ENCODE data around the gene NAV2. TPM values are rescaled to one million over a fixed set of nuclear protein-coding genes. Genes with fewer than 3 reads are reported as not detected.

NAV2 gene
- total RNA-seq, 1 experiment from 2014 or later, result 46.3 TPM

GRCh38 chr11:19794161-19794560 lies 81.5 kb downstream of the NAV2 start:
- H3K36me3 Mint-ChIP-seq (ENCODE audit: insufficient read depth in 1 of 3, low read depth in 3 of 3), result peaks cover 3 to 24% (median 16%) of the 10 kb centered on the region in 3 experiments
- Histone ChIP-seq H3K9ac (ENCODE audit: extremely low read depth, insufficient read length, low read length) (no peak overlapping the region), H2BK5ac (ENCODE audit: insufficient read length, low read length) (no peak overlapping the region), H4K91ac (ENCODE audit: insufficient read length, low read depth, low read length) (no peak overlapping the region), H3K14ac (ENCODE audit: insufficient read depth, low read length) (no peak overlapping the region), H3T11ph (ENCODE audit: low read length) (no peak overlapping the region), H2BK120ac (ENCODE audit: low read depth, low read length, poor library complexity, severe bottlenecking) (no peak overlapping the region), H3K9me3 (ENCODE audit: control insufficient read depth, low read depth, low read length) (no peaks in the 10 kb centered on the region), H3K27ac (ENCODE audit: insufficient read length, low read depth, low read length) (no peak overlapping the region), H3K18ac (ENCODE audit: insufficient read length, low read depth, low read length) (no peak overlapping the region), H2BK15ac (ENCODE audit: low read depth, low read length) (no peak overlapping the region), H4K20me1 (ENCODE audit: control insufficient read depth, insufficient read depth, insufficient read length) (no peaks in the 10 kb centered on the region), H2BK12ac (ENCODE audit: insufficient read length, low read depth, low read length) (no peak overlapping the region), H3K4ac (ENCODE audit: low read depth, low read length) (no peak overlapping the region), H3K23me2 (ENCODE audit: insufficient read length, low read depth, low read length, poor library complexity, severe bottlenecking) (no peaks in the 10 kb centered on the region), H2AK5ac (ENCODE audit: insufficient read length, low read length) (no peak overlapping the region), H3K79me2 (ENCODE audit: insufficient read depth, low read length) (peaks cover 4% of the 10 kb centered on the region; the same call in 1 of the 2 replicates), H2BK20ac (ENCODE audit: low read depth, low read length, poor library complexity, severe bottlenecking) (no peak overlapping the region), H3K23ac (ENCODE audit: insufficient read length, low read depth, low read length) (no peak overlapping the region), H2AFZ (ENCODE audit: low read length) (no peak overlapping the region), H3K4me2 (ENCODE audit: insufficient read depth, insufficient read length, low read length) (no peak overlapping the region), H3K56ac (ENCODE audit: insufficient read length, low read depth, low read length) (no peak overlapping the region), H4K5ac (ENCODE audit: insufficient read length, low read depth, low read length) (no peak overlapping the region), H3K4me1 (ENCODE audit: insufficient read depth, low read length) (peaks cover 14% of the 10 kb centered on the region; the same call in 1 of the 2 replicates), H3K27me3 (ENCODE audit: insufficient read depth, low read length) (no peaks in the 10 kb centered on the region), H4K8ac (replicated peaks; ENCODE audit: insufficient read length, low read depth, low read length) (no peak overlapping the region), H3K79me1 (ENCODE audit: insufficient read depth, low read depth, low read length, poor library complexity, severe bottlenecking) (no peaks in the 10 kb centered on the region)
- no peak overlapping the region; a peak in 1 of 5 replicates for H3K4me3 Mint-ChIP-seq
- TF ChIP-seq, protein P1, sequence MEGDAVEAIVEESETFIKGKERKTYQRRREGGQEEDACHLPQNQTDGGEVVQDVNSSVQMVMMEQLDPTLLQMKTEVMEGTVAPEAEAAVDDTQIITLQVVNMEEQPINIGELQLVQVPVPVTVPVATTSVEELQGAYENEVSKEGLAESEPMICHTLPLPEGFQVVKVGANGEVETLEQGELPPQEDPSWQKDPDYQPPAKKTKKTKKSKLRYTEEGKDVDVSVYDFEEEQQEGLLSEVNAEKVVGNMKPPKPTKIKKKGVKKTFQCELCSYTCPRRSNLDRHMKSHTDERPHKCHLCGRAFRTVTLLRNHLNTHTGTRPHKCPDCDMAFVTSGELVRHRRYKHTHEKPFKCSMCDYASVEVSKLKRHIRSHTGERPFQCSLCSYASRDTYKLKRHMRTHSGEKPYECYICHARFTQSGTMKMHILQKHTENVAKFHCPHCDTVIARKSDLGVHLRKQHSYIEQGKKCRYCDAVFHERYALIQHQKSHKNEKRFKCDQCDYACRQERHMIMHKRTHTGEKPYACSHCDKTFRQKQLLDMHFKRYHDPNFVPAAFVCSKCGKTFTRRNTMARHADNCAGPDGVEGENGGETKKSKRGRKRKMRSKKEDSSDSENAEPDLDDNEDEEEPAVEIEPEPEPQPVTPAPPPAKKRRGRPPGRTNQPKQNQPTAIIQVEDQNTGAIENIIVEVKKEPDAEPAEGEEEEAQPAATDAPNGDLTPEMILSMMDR (conservative IDR thresholded peaks at IDR 0.05), result no peak
- peaks cover 67 to 86% of the 10 kb centered on the region in 2 experiments for H3K4me1 Mint-ChIP-seq
- no CpG with 5 or more reads among the region's 6 CpGs for WGBS (ENCODE audit: extremely low coverage, insufficient read length, low lambda C conversion rate)
- no peak for DNase-seq
- no peaks in the 10 kb centered on the region for H3K27me3 Mint-ChIP-seq (ENCODE audit: low read depth)
- H3K27ac Mint-ChIP-seq, result no peak overlapping the region
- H3K9me3 Mint-ChIP-seq, result no peaks in the 10 kb centered on the region
